22Rv1 (cell line): ENCODE measurements around the gene GALNT18.

Source experiments
- H3K27ac ChIP-seq: fragments of 450-650 bp; 2 replicates; pipeline ENCODE4 v1.5.1; 2017
- ZFX ChIP-seq: fragments of 450-650 bp; IDR thresholded peaks from 2 replicates; pipeline ENCODE4 v1.6.1; 2017; ENCODE audit warnings: antibody characterized with exemption, borderline replicate concordance
- TF ChIP-seq, protein P1 (sequence below): fragments of 450-650 bp; IDR thresholded peaks from 2 replicates; pipeline ENCODE4 v1.5.1; 2017; ENCODE audit warnings: mild to moderate bottlenecking

GALNT18 gene

GRCh38 chr11:11230087-11230486 lies 391.7 kb downstream of the GALNT18 start:
- no peak overlapping the region for H3K27ac ChIP-seq
- TF ChIP-seq, protein P1, sequence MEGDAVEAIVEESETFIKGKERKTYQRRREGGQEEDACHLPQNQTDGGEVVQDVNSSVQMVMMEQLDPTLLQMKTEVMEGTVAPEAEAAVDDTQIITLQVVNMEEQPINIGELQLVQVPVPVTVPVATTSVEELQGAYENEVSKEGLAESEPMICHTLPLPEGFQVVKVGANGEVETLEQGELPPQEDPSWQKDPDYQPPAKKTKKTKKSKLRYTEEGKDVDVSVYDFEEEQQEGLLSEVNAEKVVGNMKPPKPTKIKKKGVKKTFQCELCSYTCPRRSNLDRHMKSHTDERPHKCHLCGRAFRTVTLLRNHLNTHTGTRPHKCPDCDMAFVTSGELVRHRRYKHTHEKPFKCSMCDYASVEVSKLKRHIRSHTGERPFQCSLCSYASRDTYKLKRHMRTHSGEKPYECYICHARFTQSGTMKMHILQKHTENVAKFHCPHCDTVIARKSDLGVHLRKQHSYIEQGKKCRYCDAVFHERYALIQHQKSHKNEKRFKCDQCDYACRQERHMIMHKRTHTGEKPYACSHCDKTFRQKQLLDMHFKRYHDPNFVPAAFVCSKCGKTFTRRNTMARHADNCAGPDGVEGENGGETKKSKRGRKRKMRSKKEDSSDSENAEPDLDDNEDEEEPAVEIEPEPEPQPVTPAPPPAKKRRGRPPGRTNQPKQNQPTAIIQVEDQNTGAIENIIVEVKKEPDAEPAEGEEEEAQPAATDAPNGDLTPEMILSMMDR = no peak
- TF ChIP-seq ZFX = no peak

GRCh38 chr11:11229647-11230046 lies 392.2 kb downstream of the GALNT18 start:
- no peak for TF ChIP-seq ZFX
- TF ChIP-seq, protein P1 = no peak
- H3K27ac ChIP-seq = no peak overlapping the region

GRCh38 chr11:11227296-11228085 lies 394.3 kb downstream of the GALNT18 start:
- H3K27ac ChIP-seq = no peak overlapping the region
- TF ChIP-seq, protein P1 = no peak
- TF ChIP-seq ZFX = no peak
